Naive B cell (primary cell): ENCODE measurements around the gene LIN7A. TPM values are rescaled to one million over a fixed set of nuclear protein-coding genes. Genes with fewer than 3 reads are reported as not detected.

ENCODE experiments used
- ATAC-seq, 2 donors: fragments of 150-1000 bp; cut with Tn5 transposase; 2 replicates each; pipeline ENCODE4 v1.10.0; 2021; ENCODE audit warnings: low read depth in 2 of 2, mild to moderate bottlenecking in 2 of 2, moderate library complexity in 2 of 2
- DNase-seq: peaks from one replicate; pipeline ENCODE4 v3.0.0; 2022
- H3K27ac Mint-ChIP-seq, 6 donors: one replicate each; pipeline ENCODE4 v1.8.0; 2020 to 2022; ENCODE audit warnings: mild to moderate bottlenecking in 6 of 6, mixed read lengths in 6 of 6, moderate library complexity in 5 of 6, inconsistent platforms in 2 of 6
- H3K27me3 Mint-ChIP-seq, 3 donors: one replicate each; pipeline ENCODE4 v1.8.0; 2021 to 2022; ENCODE audit warnings: mixed read lengths in 3 of 3, mild to moderate bottlenecking in 1 of 3
- H3K36me3 Mint-ChIP-seq, 2 donors: one replicate each; pipeline ENCODE4 v1.8.0; 2020 to 2022; ENCODE audit warnings: mixed read lengths in 2 of 2, inconsistent platforms in 1 of 2, mild to moderate bottlenecking in 1 of 2
- H3K4me1 Mint-ChIP-seq, 3 donors: one replicate each; pipeline ENCODE4 v1.8.0; 2020 to 2022; ENCODE audit warnings: mixed read lengths in 3 of 3, inconsistent platforms in 1 of 3, mild to moderate bottlenecking in 1 of 3, moderate library complexity in 1 of 3
- H3K4me3 Mint-ChIP-seq, 8 donors: one replicate each; pipeline ENCODE4 v1.8.0; 2020 to 2022; ENCODE audit warnings: mild to moderate bottlenecking in 8 of 8, mixed read lengths in 8 of 8, moderate library complexity in 8 of 8, inconsistent platforms in 2 of 8
- H3K9me3 Mint-ChIP-seq, 7 donors: one replicate each; pipeline ENCODE4 v1.8.0; 2020 to 2022; ENCODE audit warnings: mixed read lengths in 7 of 7, mild to moderate bottlenecking in 5 of 7, inconsistent platforms in 2 of 7, moderate library complexity in 1 of 7
- polyA plus RNA-seq, 6 donors: library from polyadenylated mRNA; unstranded; fragments of 300-500 nt; fragmentation: Illumina TruSeq; gene quantifications; one replicate each; pipeline ENCODE4 v1.2.3, GENCODE V29; 2021; ENCODE audit warnings: low read depth in 6 of 6

LIN7A gene
- polyA plus RNA-seq, 6 donors from 2014 or later: 2.2 TPM; not detected in 5

GRCh38 chr12:80941916-80942315 lies 4.2 kb upstream of the LIN7A start:
- DNase-seq (no peak), ATAC-seq (no peak)
- H3K9me3 Mint-ChIP-seq: peaks cover 0 to 7% (median 5%) of the 10 kb centered on the region in 7 donors

DNA sequence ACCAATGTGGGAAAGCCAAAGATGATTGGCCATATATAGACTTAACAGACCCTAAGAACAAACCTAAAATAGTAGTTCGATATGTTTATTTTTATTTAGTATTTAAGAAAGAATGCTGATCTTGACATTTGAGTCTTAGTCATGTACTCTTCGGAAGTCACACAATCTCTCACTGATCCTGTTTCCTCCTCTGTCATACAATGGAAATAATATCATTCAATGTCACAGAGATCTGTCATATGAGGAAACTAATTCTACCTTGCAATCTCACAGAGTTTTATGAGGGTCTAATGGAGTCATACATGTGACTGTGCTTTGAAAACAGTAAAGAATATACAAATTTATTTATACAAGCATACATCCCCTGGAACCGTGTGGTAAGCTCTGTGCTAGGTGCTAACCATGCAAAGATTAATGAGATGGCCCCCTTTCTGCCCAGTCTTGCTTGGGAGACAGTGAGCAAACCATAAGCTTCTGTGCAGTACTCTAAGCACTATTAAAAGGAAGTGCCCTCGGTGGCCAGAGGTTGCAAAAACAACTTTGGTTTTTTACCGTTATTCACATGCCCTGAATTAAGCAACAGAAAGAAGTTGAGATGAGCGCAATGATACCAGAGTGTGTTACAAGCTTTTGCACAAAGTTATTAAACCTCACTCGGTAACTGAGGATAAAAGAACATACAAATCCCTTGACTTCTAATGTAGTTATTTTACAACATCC lies 1.7 kb upstream of the LIN7A start:
- DNase-seq (no peak), ATAC-seq (no peak)
- peaks cover 0 to 5% (median 0%) of the 10 kb centered on the region in 3 donors for H3K4me1 Mint-ChIP-seq
- peaks cover 15 to 28% (median 16%) of the 10 kb centered on the region in 3 donors for H3K27me3 Mint-ChIP-seq
- peaks cover 0 to 7% (median 5%) of the 10 kb centered on the region in 7 donors for H3K9me3 Mint-ChIP-seq
- no peak overlapping the region for H3K27ac Mint-ChIP-seq
- H3K4me3 Mint-ChIP-seq: no peak overlapping the region
- no peaks in the 10 kb centered on the region for H3K36me3 Mint-ChIP-seq

More at GRCh38 chr12:80941916-80942315, 4.2 kb upstream of the LIN7A start:
- Mint-ChIP-seq H3K4me3 (no peak overlapping the region), H3K27ac (no peak overlapping the region), H3K27me3 (peaks cover 16 to 19% (median 19%) of the 10 kb centered on the region in 3 donors), H3K36me3 (no peaks in the 10 kb centered on the region), H3K4me1 (peaks cover 0 to 2% (median 0%) of the 10 kb centered on the region in 3 donors)

GRCh38 chr12:80938397-80938796 lies 663 bp upstream of the LIN7A start:
- Mint-ChIP-seq H3K27me3 (peaks cover 24 to 37% (median 26%) of the 10 kb centered on the region in 3 donors), H3K4me3 (no peak overlapping the region)

GRCh38 chr12:80936642-80937390 lies 918 bp downstream of the LIN7A start:
- Mint-ChIP-seq H3K9me3 (peaks cover 0 to 11% (median 5%) of the 10 kb centered on the region in 7 donors), H3K27ac (no peak overlapping the region), H3K4me3 (peak overlapping the region in 1 of 8 donors; percentile 5), H3K36me3 (no peaks in the 10 kb centered on the region), H3K27me3 (peaks cover 24 to 40% (median 27%) of the 10 kb centered on the region in 3 donors), H3K4me1 (peaks cover 0 to 5% (median 0%) of the 10 kb centered on the region in 3 donors)
- ATAC-seq (no peak), DNase-seq (no peak)

More at GRCh38 chr12:80938397-80938796, 663 bp upstream of the LIN7A start:
- Mint-ChIP-seq H3K9me3 (peaks cover 0 to 8% (median 7%) of the 10 kb centered on the region in 7 donors), H3K36me3 (no peaks in the 10 kb centered on the region), H3K4me1 (peaks cover 0 to 5% (median 0%) of the 10 kb centered on the region in 3 donors), H3K27ac (no peak overlapping the region)
- DNase-seq (no peak), ATAC-seq (no peak)

- H3K4me3 Mint-ChIP-seq: peak overlapping the region in 1 of 8 donors; percentile 5
Measured at GRCh38 chr12:80936353-80936641, 1.4 kb downstream of the LIN7A start.

GRCh38 chr12:80935111-80935510 lies 2.6 kb downstream of the LIN7A start:
- no peak overlapping the region for H3K27ac Mint-ChIP-seq

More at GRCh38 chr12:80936353-80936641, 1.4 kb downstream of the LIN7A start:
- H3K9me3 Mint-ChIP-seq: peaks cover 0 to 11% (median 5%) of the 10 kb centered on the region in 7 donors
- peaks cover 0 to 5% (median 0%) of the 10 kb centered on the region in 3 donors for H3K4me1 Mint-ChIP-seq
- H3K36me3 Mint-ChIP-seq: no peaks in the 10 kb centered on the region
- H3K27ac Mint-ChIP-seq: no peak overlapping the region
- H3K27me3 Mint-ChIP-seq: peaks cover 24 to 40% (median 27%) of the 10 kb centered on the region in 3 donors
- DNase-seq (no peak), ATAC-seq (no peak)

GRCh38 chr12:80925983-80926382 lies 11.8 kb downstream of the LIN7A start:
- H3K27me3 Mint-ChIP-seq: no peaks in the 10 kb centered on the region
- no peaks in the 10 kb centered on the region for H3K36me3 Mint-ChIP-seq
- no peak for DNase-seq
- H3K4me3 Mint-ChIP-seq: no peak overlapping the region
- peaks cover 0 to 6% (median 2%) of the 10 kb centered on the region in 7 donors for H3K9me3 Mint-ChIP-seq
- H3K4me1 Mint-ChIP-seq: no peaks in the 10 kb centered on the region
- ATAC-seq: no peak
- H3K27ac Mint-ChIP-seq: no peak overlapping the region

More at GRCh38 chr12:80935111-80935510, 2.6 kb downstream of the LIN7A start:
- peaks cover 24 to 40% (median 27%) of the 10 kb centered on the region in 3 donors for H3K27me3 Mint-ChIP-seq
- no peak for ATAC-seq
- peaks cover 0 to 11% (median 5%) of the 10 kb centered on the region in 7 donors for H3K9me3 Mint-ChIP-seq
- H3K4me3 Mint-ChIP-seq: no peak overlapping the region
- H3K36me3 Mint-ChIP-seq: no peaks in the 10 kb centered on the region
- DNase-seq: no peak
- peaks cover 0 to 5% (median 0%) of the 10 kb centered on the region in 3 donors for H3K4me1 Mint-ChIP-seq

DNA sequence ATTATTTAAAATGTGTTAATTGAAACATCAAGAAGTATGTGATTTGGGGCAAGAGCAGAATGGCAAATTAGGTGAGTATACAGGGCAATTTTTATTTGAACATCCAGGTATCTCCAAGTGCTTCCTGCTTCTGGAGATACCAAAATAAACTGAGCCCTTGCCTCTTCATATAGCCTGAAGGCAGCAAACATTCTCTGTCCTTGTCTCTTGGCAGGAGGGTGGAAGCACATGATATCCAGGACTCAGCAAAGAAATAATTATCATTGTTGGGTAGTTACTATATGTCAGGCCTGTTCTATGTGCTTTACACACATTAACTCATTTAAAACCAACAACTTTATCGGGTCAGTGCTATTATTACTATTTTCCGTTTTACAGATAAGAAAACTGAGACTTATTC lies 12.5 kb downstream of the LIN7A start:
- no peak overlapping the region for H3K4me3 Mint-ChIP-seq
- H3K27me3 Mint-ChIP-seq: no peaks in the 10 kb centered on the region
- ATAC-seq (no peak), DNase-seq (no peak)
- H3K36me3 Mint-ChIP-seq: no peaks in the 10 kb centered on the region
- H3K4me1 Mint-ChIP-seq: no peaks in the 10 kb centered on the region
- no peak overlapping the region for H3K27ac Mint-ChIP-seq
- H3K9me3 Mint-ChIP-seq: peaks cover 0 to 6% (median 2%) of the 10 kb centered on the region in 7 donors

DNA sequence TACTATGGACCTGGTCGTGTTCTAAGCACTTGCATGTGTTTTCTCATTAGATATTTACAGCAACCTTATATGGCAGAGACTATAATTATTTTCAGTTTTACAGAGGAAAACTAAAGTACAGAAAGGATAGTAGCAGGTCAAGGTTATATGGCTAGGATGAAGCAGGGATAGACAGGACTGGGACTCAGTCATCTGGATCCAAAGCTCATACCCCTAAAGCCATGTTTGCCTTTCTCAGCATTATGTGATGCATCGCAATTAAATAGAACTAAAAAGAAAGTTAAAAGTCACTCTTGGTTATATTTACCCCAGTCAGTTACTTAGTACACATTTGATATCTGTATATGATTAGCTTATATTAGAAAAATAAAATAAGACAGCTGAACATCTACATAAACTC lies 13.3 kb downstream of the LIN7A start:
- Mint-ChIP-seq H3K36me3 (no peaks in the 10 kb centered on the region), H3K4me3 (no peak overlapping the region), H3K27ac (no peak overlapping the region), H3K27me3 (no peaks in the 10 kb centered on the region), H3K9me3 (peaks cover 0 to 6% (median 2%) of the 10 kb centered on the region in 7 donors), H3K4me1 (no peaks in the 10 kb centered on the region)
- no peak for ATAC-seq
- no peak for DNase-seq

- H3K4me3 Mint-ChIP-seq: no peak overlapping the region
- H3K27me3 Mint-ChIP-seq: no peaks in the 10 kb centered on the region
- no peaks in the 10 kb centered on the region for H3K36me3 Mint-ChIP-seq
- no peak for ATAC-seq
- no peak overlapping the region for H3K27ac Mint-ChIP-seq
- no peak for DNase-seq
- H3K9me3 Mint-ChIP-seq: peaks cover 0 to 11% (median 4%) of the 10 kb centered on the region in 7 donors
- no peaks in the 10 kb centered on the region for H3K4me1 Mint-ChIP-seq
Measured at GRCh38 chr12:80920006-80920405, 17.7 kb downstream of the LIN7A start.

DNA sequence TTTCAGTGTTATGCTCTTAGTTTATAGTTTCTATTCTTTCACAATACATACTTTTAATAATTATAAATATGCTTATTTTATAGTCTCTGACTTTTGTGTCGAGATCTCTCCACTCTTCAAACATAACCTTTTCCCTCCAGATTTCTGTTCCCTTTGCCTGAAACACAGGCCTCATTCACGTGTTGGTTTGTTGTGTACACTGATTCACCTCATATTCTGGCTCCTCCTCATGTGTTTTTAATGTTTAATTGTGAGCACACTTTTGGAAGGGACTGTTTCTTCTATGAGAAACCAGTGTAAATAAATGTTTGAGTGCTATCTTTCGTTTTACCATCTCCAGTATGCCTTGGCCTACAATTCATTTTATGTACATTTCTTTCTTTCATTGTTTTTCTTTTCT lies 20.1 kb downstream of the LIN7A start:
- ATAC-seq (no peak), DNase-seq (no peak)
- no peak overlapping the region for H3K4me3 Mint-ChIP-seq
- H3K27me3 Mint-ChIP-seq: no peaks in the 10 kb centered on the region
- H3K36me3 Mint-ChIP-seq: no peaks in the 10 kb centered on the region
- H3K4me1 Mint-ChIP-seq: no peaks in the 10 kb centered on the region
- H3K9me3 Mint-ChIP-seq: peaks cover 2 to 11% (median 4%) of the 10 kb centered on the region in 7 donors
- no peak overlapping the region for H3K27ac Mint-ChIP-seq

GRCh38 chr12:80912901-80913770 lies 24.6 kb downstream of the LIN7A start:
- Mint-ChIP-seq H3K4me1 (no peaks in the 10 kb centered on the region), H3K27ac (no peak overlapping the region), H3K9me3 (peaks cover 2 to 11% (median 2%) of the 10 kb centered on the region in 7 donors), H3K4me3 (no peak overlapping the region), H3K36me3 (no peaks in the 10 kb centered on the region), H3K27me3 (no peaks in the 10 kb centered on the region)
- DNase-seq (no peak), ATAC-seq (no peak)

DNA sequence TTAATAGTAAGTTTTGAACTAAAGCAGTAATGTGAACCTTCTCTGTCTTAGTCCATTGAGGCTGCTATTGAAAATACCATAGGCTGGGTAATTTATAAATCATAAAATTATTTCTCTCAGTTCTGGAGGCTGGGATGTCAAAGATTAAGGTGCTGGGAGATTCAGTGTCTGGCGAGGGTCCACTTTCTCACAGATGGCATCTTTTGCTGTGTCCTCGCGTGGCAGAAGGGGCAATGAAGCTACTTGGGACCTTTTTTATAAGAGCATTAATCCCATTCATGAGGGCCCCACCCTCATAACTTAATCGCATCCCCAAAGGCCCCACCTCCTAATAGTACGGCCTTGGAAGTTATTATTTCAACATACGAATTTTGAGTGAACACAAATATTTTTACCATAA lies 28.4 kb downstream of the LIN7A start:
- DNase-seq (no peak), ATAC-seq (no peak)
- Mint-ChIP-seq H3K27ac (no peak overlapping the region), H3K4me1 (no peaks in the 10 kb centered on the region), H3K36me3 (no peaks in the 10 kb centered on the region), H3K9me3 (peaks cover 0 to 2% (median 0%) of the 10 kb centered on the region in 7 donors), H3K4me3 (no peak overlapping the region), H3K27me3 (no peaks in the 10 kb centered on the region)
